GM21381 (cell line): ENCODE measurements around the gene TUBA4A.
A peak's percentile ranks its signal among the peaks of the same experiment; 100 is the strongest.
"Not testable (repeated sequence)": the region's sequence is repeated elsewhere in the genome, so short reads cannot be mapped to it uniquely, and the experiment has no call there.

ENCODE experiments used
- ATAC-seq: cut with Tn5 transposase; IDR thresholded peaks from one replicate; pipeline ENCODE4 v1.9.1; 2021; ENCODE audit warnings: mild to moderate bottlenecking, moderate library complexity; ENCODE audit not compliant: unreplicated experiment

Gene TUBA4A

DNA sequence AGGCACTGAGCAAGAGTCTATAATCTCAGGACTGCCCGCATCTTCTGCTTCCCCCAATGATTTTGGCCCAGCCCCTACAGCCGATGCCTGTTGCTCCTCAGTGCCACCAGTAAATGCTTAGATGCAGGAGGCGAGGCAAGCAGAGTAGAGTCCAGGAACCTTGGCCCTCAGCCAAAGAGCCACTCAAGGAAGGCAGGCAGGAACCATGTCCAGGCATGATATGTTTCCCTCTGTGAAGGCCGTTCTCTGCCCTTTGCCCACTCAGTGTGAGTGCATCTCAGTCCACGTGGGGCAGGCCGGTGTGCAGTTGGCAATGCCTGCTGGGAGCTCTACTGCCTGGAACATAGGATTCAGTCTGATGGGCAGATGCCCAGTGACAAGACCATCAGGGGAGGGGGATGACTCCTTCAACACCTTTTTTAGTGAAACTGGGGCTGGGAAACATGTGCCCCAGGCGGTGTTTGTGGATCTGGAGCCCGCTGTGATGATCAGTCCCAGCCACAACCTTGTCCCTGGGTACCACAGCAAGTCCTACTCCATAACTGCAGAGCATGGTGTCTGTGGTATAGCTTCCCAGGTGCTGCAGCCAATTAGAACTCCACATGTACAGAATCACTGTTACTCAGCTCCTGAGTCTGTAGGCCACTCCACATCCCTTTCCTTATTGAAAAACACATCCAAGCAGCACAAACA lies 15.8 kb upstream of the TUBA4A start:
- no peak for ATAC-seq

- no peak for ATAC-seq
Measured at GRCh38 chr2:219268294-219268693, 14.6 kb upstream of the TUBA4A start.

GRCh38 chr2:219266886-219267285 lies 13.2 kb upstream of the TUBA4A start:
- no peak for ATAC-seq

GRCh38 chr2:219266232-219266631 lies 12.5 kb upstream of the TUBA4A start:
- no peak for ATAC-seq

GRCh38 chr2:219261024-219261855 lies 7.5 kb upstream of the TUBA4A start:
- ATAC-seq = no peak

DNA sequence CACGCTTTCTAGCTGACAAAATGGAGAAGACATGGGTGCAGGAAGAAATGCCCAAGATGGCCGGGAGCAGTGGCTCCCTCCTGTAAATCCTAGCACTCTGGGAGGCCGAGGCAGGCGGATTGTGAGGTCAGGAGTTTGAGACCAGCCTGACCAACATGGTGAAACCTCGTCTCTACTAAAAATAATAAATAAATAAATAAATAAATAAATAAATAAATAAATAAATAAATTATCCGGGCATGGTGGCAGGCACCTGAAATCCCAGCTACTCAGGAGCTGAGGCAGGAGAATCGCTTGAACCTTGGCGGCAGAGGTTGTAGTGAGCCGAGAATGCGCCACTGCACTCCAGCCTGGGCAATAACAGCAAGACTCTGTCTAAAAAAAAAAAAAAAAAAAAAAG lies 5.2 kb upstream of the TUBA4A start:
- ATAC-seq = not testable (repeated sequence)

DNA sequence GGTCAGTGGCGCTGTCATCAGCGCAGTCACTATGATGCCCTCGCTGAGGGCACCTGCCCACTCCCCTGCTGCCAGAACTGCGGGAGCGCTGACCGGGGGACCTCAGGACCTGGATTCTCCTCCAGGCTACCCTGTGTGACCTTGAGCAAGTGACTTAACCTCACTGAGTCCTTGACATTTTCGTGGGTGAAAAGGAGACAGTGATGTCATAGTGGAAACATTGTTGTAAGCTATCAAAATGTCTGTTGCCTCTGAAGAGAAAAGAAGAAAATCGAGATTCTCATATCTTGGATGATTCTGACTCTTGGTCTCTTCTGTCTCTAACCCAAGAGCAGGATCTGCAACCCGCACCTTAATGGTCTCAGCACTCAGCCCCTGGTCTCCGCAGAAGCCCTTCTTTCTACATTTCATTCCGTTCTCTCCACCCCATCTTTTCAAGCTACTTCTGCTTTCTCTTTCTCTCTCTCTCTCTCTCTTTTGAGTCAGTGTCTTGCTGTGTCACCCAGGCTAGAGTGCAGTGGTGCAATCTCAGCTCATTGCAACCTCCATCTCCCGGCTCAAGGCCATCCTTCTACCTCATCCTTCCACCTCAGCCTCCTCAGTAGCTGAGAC lies 978 bp upstream of the TUBA4A start:
- peak; percentile 31 for ATAC-seq

GRCh38 chr2:219252900-219253752 lies 592 bp downstream of the TUBA4A start, which contains the start of gene TUBA4B:
TSS of gene TUBA4B (plus strand) at chr2:219253243. CDS start at chr2:219253408, 165 bp downstream.
- ATAC-seq = peak; percentile 20

- no peak for ATAC-seq
Measured at GRCh38 chr2:219252570-219252899, 1.2 kb downstream of the TUBA4A start.

DNA sequence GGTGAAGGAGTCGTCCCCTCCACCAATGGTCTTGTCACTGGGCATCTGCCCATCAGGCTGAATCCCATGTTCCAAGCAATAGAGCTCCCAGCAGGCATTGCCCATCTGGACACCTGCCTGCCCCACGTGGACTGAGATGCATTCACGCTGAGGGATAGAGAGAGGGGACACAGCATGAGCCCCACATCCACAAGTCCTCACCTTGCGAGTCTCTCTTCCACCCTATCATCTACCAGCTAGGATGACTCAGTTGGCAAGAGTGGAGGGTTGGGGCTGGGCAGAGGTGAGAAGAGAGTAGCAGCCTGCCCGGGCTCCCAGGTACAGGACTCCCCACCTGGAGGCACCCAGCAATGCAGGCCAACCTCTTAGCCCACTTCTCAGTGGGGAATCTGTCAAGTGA lies 1.6 kb downstream of the TUBA4A start:
- no peak for ATAC-seq

DNA sequence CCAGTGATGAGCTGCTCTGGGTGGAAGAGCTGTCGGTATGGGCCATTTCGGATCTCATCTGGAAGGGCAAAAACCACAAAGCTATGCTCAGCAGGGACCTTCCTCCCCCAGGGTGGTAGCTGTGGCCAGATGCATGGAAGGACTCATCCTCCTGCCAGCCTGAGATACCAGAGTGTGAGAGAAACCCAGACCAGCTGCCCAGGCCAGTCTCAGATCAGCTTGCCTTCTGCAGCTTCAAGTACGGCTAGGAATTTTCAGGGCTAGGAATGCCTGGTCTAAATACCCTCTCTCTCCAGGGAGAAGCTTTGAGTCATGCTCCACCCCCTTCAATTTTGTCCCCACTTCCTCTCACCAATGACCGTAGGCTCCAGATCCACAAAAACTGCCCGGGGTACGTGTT lies 2.1 kb downstream of the TUBA4A start:
- no peak for ATAC-seq

DNA sequence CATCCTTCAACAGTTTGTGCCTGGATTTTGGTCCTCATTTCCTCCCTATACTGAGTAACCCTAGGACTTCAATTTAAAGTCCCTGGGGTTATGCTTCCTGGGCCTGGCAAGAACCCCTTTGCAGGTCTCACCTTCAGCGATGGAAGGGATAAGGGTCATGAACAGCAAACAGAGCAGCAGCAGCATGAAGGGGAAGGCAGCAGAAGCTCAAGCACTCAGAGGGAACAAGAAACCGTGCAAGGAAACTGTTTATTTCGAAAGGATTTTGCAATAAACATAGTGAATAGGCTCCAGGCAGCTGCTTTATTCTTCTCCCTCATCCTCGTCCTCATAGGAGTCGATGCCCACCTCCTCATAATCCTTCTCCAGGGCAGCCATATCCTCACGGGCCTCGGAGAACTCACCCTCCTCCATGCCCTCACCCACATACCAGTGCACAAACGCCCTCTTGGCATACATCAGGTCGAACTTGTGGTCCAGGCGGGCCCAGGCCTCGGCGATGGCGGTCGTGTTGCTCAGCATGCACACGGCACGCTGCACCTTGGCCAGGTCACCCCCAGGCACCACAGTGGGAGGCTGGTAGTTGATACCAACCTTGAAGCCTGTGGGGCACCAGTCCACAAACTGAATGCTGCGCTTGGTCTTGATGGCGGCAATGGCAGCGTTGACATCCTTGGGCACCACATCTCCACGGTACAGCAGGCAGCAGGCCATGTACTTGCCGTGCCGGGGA lies 3.5 kb downstream of the TUBA4A start:
- ATAC-seq = no peak

DNA sequence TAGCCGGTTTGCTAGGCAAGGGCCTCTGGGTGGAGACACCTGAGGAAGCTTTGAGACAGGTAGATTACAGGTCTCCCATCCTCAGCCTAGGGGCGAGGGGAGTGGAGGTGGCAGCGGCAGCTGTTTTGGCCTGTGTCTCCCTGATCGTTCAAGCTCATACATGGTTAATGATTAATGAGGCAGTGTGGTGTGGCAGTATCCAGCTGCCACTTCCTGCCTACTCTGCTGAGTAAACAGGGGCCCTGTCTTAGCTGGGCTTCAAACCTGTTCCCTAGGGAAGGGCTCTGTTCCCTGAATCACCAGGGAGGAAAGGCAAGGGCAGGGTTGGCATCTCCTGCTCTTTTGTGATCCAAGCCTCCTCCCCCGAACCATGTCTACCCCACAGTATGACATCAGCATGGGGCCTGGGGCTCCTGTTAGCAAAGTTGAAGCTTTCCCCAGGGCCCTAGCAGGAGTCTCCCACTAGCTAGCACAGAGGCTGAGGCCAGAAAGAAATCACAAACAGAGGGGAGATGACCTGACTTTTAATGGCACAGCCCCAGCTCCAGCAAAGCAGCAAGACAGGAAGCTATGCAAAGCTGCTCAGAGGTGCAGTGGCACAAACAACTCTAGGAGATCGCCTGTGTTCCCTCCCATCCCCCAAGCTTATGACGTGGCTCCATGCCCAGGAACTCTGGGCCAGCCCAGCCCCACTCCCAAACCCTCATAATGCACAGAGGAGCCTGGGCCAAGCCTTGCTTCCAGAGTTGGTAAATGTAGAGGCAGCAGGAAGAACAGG lies 4.3 kb downstream of the TUBA4A start:
- peak; percentile 38 for ATAC-seq

DNA sequence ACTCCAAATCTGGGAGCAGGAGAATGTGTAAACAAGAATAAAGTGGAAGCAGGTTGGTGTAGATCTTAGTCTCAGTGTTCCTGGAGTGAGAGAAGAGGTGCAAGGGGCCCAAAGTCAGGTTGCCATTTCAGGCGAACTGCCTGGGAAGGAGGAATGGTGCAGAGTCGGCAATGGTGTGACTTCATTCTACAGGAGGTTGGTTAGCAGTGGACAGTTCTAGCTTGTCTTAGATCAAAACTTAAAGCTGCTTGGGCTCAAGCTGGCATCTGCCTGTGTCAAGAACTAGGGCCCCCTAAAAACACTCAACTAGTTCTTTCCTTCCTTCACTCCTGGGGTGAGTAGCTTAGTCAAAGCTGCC lies 4.9 kb downstream of the TUBA4A start:
- no peak for ATAC-seq

- ATAC-seq = no peak
Measured at GRCh38 chr2:219247678-219248642, 5.8 kb downstream of the TUBA4A start.

GRCh38 chr2:219246559-219246958 lies 7.2 kb downstream of the TUBA4A start:
- no peak for ATAC-seq

- no peak for ATAC-seq
Measured at GRCh38 chr2:219245899-219246230, 7.9 kb downstream of the TUBA4A start.

- ATAC-seq = peak; percentile 65
Measured at GRCh38 chr2:219245148-219245898, 8.4 kb downstream of the TUBA4A start, which contains the start of the genes GLB1L and STK16. TSS of gene GLB1L (minus strand) at chr2:219245444. CDS start at chr2:219243573, 1,871 bp downstream. TSS of gene STK16 (plus strand) at chr2:219245479. CDS start at chr2:219246000, 521 bp downstream.
